KMS-11 (cell line): ENCODE results near the gene LMTK3.

ENCODE experiments used
- H2AFZ ChIP-seq: fragments of 200-600 bp; sonication (generic); 2 replicates; pipeline ENCODE4 v1.6.1; 2016; ENCODE audit warnings: antibody characterized with exemption, mixed run types, low read depth
- H3K27ac ChIP-seq: fragments of 200-600 bp; sonication (generic); 2 replicates; pipeline ENCODE4 v1.6.1; 2016; ENCODE audit warnings: mild to moderate bottlenecking, mixed run types
- H3K27me3 ChIP-seq: fragments of 200-600 bp; sonication (generic); 2 replicates; pipeline ENCODE4 v1.6.1; 2017; ENCODE audit warnings: mild to moderate bottlenecking, low read depth, mixed run types, moderate library complexity; ENCODE audit not compliant: insufficient read depth
- H3K36me3 ChIP-seq: fragments of 200-600 bp; sonication (generic); 2 replicates; pipeline ENCODE4 v1.6.1; 2017; ENCODE audit warnings: mild to moderate bottlenecking, mixed run types; ENCODE audit not compliant: insufficient read depth
- H3K4me1 ChIP-seq: fragments of 200-600 bp; sonication (generic); 2 replicates; pipeline ENCODE4 v1.6.1; 2016; ENCODE audit warnings: mild to moderate bottlenecking, low read depth, mixed run types; ENCODE audit not compliant: poor library complexity, severe bottlenecking
- H3K4me2 ChIP-seq: fragments of 200-600 bp; sonication (generic); 2 replicates; pipeline ENCODE4 v1.7.0; 2016; ENCODE audit warnings: mild to moderate bottlenecking, mixed run types
- H3K4me3 ChIP-seq: fragments of 200-600 bp; sonication (generic); IDR thresholded peaks from 2 replicates; pipeline ENCODE4 v1.6.1; 2017; ENCODE audit warnings: low read depth, low read length, mixed read lengths; ENCODE audit not compliant: insufficient read depth
- H3K79me2 ChIP-seq: fragments of 200-600 bp; sonication (generic); 2 replicates; pipeline ENCODE4 v1.6.1; 2016; ENCODE audit warnings: low read depth, mixed run types; ENCODE audit not compliant: insufficient read depth
- H3K9ac ChIP-seq: fragments of 200-600 bp; sonication (generic); 2 replicates; pipeline ENCODE4 v1.6.1; 2016; ENCODE audit warnings: mild to moderate bottlenecking, mixed run types
- H4K20me1 ChIP-seq: fragments of 200-600 bp; sonication (generic); 2 replicates; pipeline ENCODE4 v1.6.1; 2016; ENCODE audit warnings: mild to moderate bottlenecking, mixed run types; ENCODE audit not compliant: insufficient read depth
- CTCF ChIP-seq: fragments of 200-600 bp; sonication (generic); conservative IDR thresholded peaks from 2 replicates; pipeline ENCODE4 v1.6.1; 2017; ENCODE audit warnings: low read depth, mild to moderate bottlenecking, antibody characterized with exemption, low read length, moderate library complexity, mixed read lengths

The LMTK3 gene

GRCh38 chr19:48552406-48553322 lies 41.0 kb upstream of the LMTK3 start:
- Histone ChIP-seq H3K27ac (no peak overlapping the region), H3K36me3 (no peaks in the 10 kb centered on the region), H3K27me3 (peaks cover 86% of the 10 kb centered on the region), H4K20me1 (no peaks in the 10 kb centered on the region), H3K9ac (no peak overlapping the region), H3K4me1 (no peaks in the 10 kb centered on the region), H3K79me2 (no peaks in the 10 kb centered on the region), H2AFZ (no peak overlapping the region), H3K4me3 (no peak overlapping the region), H3K4me2 (no peak overlapping the region)
- TF ChIP-seq CTCF = no peak

- Histone ChIP-seq H3K36me3 (no peaks in the 10 kb centered on the region), H3K4me2 (no peak within 1 kb of the TSS), H3K79me2 (no peaks in the 10 kb centered on the region), H3K9ac (no peak within 1 kb of the TSS), H2AFZ (no peak within 1 kb of the TSS), H3K4me1 (no peaks in the 10 kb centered on the region), H3K27ac (no peak within 1 kb of the TSS), H4K20me1 (no peaks in the 10 kb centered on the region), H3K4me3 (no peak within 1 kb of the TSS), H3K27me3 (peaks cover 92% of the 10 kb centered on the region)
- no peak for TF ChIP-seq CTCF
These were observed 40.0 kb upstream of the LMTK3 start, which contains the start of gene SULT2B1 for GRCh38 chr19:48551437-48552302. Gene SULT2B1 (plus strand): TSS chr19:48552172. CDS start chr19:48552253, 81 bp downstream.

GRCh38 chr19:48549380-48549779 lies 37.7 kb upstream of the LMTK3 start:
- Histone ChIP-seq H2AFZ (no peak overlapping the region), H3K4me3 (no peak overlapping the region), H3K4me1 (no peaks in the 10 kb centered on the region), H4K20me1 (no peaks in the 10 kb centered on the region), H3K9ac (no peak overlapping the region), H3K27me3 (peaks cover 88% of the 10 kb centered on the region), H3K36me3 (no peaks in the 10 kb centered on the region), H3K4me2 (no peak overlapping the region), H3K79me2 (no peaks in the 10 kb centered on the region), H3K27ac (no peak overlapping the region)
- TF ChIP-seq CTCF = no peak

GRCh38 chr19:48548253-48548911 lies 36.7 kb upstream of the LMTK3 start:
- Histone ChIP-seq H3K79me2 (no peaks in the 10 kb centered on the region), H3K27me3 (peaks cover 82% of the 10 kb centered on the region), H4K20me1 (no peaks in the 10 kb centered on the region), H3K4me1 (no peaks in the 10 kb centered on the region), H2AFZ (no peak overlapping the region), H3K27ac (no peak overlapping the region), H3K4me2 (no peak overlapping the region), H3K36me3 (no peaks in the 10 kb centered on the region), H3K4me3 (no peak overlapping the region), H3K9ac (no peak overlapping the region)
- TF ChIP-seq CTCF = no peak
